Gastroesophageal sphincter (tissue), 3 donors: ENCODE data around the gene PDXK.

ENCODE experiments used
- CTCF ChIP-seq, 4 experiments: fragments of 200-600 bp in 2 of 4; fragments of 450-650 bp in 2 of 4; sonication (generic) in 1 of 4; IDR thresholded peaks; one replicate each; pipeline ENCODE4 v1.5.1; 2017 to 2019; ENCODE audit warnings: antibody characterized with exemption in 4 of 4, mild to moderate bottlenecking in 2 of 4, moderate library complexity in 2 of 4
- EP300 ChIP-seq: sonication (generic); formaldehyde crosslinking; IDR thresholded peaks from one replicate; pipeline ENCODE4 v1.6.1; 2017; ENCODE audit warnings: antibody characterized with exemption, mild to moderate bottlenecking
- POLR2A ChIP-seq, 2 donors: fragments of 450-650 bp; IDR thresholded peaks; one replicate each; pipeline ENCODE4 v1.6.1; 2017; ENCODE audit warnings: antibody characterized with exemption in 2 of 2, mild to moderate bottlenecking in 2 of 2, moderate library complexity in 1 of 2

DNA sequence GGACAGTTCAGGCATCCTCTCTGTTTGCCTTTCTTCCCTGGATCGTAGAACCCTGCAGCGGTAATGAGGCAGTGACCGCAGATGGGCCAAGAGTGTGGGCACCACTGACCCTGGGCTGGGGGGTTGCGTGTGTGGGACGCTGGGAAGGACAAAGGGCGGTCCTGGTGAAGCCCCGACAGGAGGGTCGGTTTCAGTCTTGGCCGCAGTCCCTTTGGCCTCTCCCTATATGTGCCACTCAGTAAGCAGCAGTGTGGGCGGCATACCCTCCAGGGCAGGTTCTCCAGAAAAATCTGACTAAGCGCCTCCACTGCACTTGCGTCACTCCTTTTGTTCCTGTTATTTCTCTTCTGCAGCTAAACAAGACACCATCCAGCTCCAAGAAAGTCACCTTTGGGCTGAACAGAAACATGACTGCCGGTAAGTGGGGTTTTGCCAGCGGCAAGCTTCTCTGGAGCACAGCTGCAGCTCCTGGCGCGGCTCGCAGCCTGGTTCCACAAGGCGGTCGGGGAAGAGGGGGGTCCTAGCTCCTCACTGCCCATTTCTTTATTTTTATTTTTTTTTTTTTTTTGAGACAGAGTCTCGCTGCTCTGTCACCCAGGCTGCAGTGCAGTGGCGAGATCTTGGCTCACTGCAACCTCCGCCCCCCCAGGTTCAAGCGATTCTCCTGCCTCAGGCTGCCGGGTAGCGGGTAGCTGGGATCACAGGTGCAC, 27.7 kb upstream of the PDXK start:
- TF ChIP-seq CTCF (IDR thresholded peaks at IDR 0.05) (no peak), EP300 (no peak), POLR2A (IDR thresholded peaks at IDR 0.05) (no peak)
